ENCODE data around the gene SSNA1.

The SSNA1 gene

DNA sequence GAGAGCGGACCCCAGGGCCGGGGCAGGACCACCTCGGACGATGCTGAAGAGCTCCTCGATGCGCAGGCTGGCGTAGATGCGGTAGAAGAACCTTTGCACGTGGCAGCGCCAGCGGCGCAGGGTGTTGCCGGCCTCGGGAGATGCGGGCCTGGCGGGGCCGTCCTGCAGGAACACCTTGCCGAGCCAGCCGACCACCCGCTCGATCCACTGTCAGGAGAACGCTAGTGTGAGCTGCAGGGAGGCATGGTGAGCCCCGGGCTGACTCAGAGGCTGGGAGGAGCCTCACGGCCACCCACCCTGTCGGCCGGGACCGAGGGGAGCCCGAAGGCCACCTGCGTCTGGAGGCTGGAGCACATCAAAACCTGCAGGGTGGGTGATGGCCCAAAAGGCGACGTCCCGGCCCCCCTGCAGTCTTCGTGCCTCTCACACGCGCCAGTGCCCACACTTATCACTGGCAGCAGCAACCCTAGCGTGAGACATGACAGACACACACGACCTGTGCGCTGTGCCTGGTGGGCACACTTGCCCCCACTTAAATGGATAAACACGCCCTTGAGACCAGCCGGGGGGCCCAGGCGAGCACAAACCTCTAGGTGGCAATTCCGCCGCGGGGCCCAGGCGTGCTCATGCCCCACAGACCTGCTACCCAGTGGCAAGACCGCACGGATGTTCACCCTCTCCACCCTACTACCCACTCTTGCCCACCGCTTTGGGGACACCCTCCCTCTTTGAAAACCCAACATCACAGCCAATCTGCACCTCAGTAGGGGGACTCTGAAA lies 3.4 kb upstream of the SSNA1 start:
- DNase-seq = no peak

GRCh38 chr9:137185921-137186320 lies 2.6 kb upstream of the SSNA1 start:
- DNase-seq = no peak

- no peak for DNase-seq
Measured at GRCh38 chr9:137186385-137186784, 2.1 kb upstream of the SSNA1 start.

DNA sequence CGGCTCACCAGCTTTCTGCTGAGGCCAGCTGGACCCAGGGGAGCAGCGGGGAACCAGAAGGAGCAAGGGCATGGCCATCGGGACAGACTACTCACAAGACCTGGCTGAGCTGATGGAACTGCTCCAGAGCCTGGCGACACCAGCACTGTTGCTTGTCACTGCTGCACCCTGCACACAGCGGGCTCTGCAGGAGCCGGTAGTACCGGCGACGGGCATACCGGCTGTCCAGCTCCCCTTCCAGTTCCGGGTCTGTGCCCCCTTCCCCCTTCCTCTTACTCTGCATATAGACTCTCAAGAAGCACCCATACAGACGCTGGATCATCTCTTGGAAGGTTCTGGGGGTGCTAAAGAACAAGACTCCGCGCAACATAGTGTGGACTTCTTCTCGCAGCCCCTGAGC lies 1.1 kb upstream of the SSNA1 start:
- no peak for DNase-seq

DNA sequence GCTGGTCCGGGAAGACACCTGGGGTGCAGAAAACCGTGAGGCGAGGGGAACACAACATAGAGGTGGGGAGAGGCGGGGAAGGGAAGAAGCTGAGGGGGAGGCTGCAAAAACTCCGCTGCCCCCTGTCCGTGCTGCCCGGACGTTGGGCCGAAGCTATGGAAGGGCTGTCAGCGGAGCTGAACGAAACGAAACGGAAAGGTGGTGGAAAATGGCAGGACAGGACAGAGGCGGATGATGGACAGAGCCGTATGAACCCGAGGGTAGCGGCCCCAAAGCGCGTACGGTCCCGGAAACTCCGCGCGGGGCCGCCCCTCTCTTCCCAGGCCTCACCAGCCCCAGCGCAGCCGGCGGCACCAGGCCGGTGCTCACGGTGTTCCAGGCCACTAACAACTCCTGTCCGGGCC lies 388 bp upstream of the SSNA1 start:
- DNase-seq = no peak

DNA sequence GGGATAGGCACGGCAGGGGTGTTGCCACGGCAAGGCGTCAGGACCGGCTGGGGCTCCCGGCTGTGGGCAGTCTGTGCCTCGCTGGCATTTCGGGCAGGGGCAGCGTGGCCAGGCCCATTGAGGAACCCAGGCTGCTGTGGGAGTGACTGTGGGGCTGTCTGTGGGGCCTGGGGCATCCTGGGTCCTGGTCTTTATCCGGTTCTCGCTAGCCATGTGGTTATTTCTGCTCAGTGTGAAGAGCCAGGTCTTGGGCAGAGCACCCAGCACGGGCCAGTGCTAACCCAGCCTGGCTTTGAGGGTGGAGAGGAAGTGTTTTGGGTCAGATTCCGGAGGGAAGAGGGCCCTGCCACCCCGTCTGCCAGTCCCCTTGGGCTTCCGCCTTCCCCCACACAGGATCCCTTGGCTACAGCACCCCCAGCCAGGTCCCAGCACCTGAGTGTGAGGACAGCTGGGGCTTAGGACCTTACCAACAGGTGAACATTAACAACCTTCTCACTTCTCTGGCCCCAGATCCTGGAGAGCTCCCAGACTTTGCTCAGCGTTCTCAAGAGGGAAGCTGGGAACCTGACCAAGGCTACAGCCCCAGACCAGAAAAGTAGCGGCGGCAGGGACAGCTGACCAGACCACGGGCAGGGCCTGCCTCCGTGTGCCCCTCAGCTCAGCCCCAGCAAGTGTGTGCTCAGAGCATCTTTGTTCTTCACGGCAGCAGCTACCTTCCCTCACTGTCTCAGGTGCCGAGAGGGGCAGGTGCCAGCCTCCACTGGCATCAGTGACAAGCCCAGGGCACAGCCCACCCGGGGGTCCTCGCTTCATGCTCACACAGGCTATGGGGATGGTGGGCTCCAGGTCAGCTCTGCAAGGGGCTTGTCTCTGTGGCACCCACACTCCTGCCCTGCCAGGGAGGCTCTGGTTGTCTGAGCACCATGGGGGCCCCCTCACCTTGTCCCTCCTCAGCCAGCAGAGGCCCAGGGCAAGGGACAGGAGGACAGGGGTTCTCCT lies 1.1 kb downstream of the SSNA1 start:
- no peak for DNase-seq

GRCh38 chr9:137190315-137190856 lies 1.9 kb downstream of the SSNA1 start:
- DNase-seq = no peak

DNA sequence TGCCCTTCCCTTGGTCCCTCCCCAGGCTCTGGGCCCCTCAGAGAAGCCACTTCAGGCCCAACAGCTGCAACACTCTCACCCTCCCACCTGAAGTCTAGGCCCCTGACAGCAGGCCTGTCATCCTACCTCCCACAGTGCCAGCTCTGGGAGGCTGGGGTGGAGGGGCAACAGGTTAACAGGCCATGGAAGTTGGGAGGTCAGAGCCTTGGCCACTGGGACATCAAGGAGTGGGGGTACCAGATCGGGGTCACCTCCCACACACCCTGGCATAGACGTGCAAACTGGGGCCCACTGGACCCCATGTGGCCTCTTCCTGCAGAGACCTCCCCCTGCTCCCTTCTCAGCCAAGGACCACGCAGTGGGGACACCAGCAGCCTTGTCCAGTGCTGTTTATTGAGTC lies 2.8 kb downstream of the SSNA1 start:
- DNase-seq = no peak

DNA sequence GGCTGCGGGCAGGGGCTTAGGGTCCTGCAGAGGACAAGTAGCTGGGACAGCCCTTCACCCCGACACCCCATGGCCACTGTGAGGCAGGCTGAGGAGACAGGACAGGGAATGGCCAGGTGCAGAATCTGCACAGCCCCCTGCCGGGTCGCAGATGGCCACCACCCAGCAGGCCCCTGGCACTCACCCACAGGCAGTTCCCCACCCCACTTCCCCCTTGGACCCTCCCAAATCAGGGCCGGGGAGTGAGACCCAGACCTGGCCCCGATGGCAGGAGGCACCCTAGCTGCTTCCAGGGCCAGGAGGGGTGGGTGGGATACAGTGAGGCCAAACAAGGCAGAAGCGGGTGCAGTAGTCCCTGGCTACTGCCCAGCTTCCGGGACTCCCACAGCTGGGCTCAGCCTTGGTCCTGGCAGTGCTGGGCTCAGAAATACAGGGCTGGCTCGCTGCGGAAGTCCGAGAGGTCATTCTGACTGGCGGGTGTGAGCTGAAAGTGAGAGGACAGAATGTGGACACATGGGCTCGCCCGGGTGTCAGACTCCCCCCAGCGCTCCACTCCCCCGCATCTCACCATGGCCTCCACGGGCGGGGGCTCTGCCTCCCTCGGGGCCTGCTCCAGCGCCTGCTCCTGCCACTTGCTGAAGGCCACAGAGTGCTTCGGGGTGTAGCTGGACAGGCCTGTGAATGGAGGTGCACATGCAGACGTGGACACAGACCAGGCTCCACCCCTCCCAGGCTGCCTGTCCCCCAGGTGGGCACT lies 3.4 kb downstream of the SSNA1 start:
- DNase-seq = no peak

GRCh38 chr9:137192448-137192780 lies 3.9 kb downstream of the SSNA1 start:
- no peak for DNase-seq

- no peak for DNase-seq
Measured at GRCh38 chr9:137192859-137193258, 4.4 kb downstream of the SSNA1 start.

GRCh38 chr9:137193771-137194170 lies 5.3 kb downstream of the SSNA1 start:
- DNase-seq = no peak

DNA sequence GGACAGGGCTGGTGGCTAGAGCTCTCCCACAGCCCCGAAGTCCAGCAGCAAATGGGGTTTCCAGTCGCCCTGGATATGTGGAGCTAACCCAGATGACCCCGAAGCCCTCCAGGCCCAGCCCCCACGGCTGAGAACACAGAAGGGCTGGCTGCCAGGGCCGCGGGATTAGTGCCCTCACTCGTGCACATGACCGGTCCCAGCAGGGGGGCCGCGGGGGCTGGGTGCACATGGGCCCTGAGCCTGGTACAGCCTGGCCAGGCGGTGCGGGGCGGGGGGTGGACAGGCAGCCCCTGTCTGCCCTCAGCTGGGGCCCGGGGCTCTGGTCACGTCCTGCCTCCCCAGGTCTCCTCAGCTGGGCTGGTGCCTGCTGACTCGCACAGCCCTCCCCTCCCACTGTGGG lies 5.9 kb downstream of the SSNA1 start:
- no peak for DNase-seq

DNA sequence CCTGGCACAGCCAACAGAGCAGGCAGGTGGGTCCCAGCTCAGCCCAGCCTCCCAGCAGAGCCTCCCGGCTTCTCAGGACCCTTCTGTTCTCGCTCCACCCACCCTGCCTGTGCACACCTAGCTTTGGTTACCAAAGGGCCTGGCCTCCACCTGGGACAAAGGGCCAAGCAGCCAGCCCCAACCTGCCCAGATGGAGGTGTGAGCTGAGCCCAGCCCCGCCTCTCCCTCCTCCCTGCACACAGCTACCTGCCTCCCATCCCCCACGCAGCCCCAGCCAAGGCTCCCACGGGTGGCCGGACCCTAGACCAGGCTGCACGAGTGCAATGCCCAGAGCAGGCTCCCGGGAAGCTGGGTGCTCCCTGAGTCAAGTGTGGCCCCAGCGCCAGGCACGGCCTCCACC lies 6.4 kb downstream of the SSNA1 start:
- DNase-seq = no peak

DNA sequence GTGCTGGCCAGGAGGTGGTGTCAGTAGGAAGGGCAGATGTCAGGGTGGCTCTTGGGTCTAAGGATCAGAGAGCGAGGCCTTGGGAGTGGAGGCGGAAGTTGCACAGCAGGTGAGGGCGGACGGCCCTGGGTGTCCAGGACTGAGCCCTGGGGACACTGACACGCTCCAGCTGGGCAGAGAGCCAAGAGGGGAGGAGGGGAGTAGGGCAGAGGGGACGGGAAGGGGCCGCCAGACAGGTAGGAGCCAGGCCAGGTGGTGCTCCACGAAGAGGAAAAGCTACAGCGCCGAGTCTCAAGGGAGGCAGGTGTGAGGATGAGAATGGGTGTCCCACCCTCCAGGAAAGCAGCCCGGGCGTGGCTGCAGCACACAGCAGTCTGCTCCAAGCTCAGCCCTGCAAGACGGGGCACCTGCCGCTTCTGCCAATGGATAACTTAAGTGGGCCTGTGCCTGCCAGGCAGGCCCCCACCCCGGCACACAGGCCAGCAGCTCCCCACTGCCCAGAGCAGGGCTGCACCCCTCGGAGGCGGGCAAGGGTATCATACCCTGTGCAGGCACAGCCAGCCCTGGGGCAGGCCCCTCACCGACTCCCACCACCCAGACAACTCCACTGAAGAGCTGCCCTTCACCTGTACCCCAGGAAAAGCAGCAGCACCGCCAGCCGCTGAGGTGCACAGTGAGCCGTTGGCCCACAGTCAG lies 7.2 kb downstream of the SSNA1 start:
- no peak for DNase-seq

DNA sequence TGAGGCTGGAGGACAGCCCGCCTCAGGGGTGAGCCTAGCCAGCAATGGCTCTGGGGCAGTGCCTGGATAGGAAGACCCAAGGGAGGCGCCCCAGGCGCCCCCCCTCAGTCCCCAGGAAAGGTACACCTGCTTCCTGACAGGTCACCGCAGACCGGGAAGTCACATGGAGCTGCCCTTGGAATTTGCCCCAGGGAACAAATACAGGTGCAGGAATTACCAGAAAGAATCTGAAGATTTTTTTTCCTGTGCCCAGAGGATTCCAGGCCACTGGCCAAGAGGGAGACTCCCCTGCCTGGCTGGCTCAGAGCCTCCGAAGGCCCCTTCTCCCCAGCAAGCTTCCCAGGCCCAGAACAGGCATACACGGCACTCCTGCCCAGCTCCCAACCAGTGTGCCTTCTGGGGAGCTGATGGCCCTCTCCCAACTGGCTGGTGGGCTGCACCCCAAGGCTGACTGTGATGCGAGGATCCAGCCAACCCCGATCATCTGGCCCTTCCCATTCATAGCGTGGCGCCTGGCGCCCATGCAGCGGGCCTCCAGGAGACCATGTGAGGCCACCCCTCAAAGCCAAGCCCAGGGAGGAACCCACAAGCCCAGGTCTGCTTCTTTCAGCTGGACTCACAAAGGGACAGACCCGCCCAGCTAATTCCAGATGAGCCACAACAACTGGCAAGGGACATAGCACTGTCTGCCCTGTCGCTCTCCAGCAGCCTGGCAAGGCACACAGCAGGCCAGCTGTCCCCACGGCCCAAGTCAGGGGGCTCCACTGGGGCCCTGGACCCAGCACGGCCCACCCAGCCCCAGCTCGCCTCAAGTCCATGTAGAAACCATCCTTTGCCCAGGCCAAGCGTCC lies 9.8 kb downstream of the SSNA1 start:
- DNase-seq = no peak

- DNase-seq = no peak
Measured at GRCh38 chr9:137198902-137199283, 10.4 kb downstream of the SSNA1 start.

DNA sequence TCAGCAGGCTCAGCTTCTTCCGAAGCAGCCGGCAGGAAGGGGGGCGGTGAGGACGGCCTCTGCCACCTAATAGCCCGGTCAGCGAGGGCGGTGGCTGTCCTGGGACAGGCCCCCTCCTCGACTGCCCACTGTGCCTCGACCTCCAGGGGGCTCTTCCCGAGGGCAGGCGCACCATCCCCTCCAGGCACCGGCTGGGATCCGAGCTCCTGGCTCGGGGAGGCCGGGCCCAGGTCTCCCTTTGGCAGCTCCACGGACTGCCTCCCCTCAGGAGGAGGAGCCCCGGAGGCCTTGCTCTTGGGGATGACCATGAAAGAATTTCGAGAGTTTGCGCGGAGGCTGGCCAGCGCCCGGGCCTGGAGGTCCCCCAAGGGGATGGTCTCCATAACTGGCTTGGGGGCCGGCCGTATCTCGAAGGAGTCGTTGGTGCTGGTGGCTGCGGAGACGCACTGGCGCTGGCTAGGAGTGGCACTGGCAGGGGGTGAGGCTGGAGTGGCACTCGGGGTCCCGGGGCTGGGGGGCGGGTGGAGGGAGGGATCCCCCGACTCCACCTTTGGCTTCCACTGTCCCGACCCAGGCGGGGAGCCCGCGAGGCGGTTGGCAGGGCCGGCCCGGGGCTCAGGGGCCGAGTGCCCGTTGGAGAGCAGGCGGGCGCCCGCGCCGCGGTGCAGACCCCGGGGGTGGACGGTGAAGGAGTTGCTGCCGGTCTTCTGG lies 11.1 kb downstream of the SSNA1 start:
- no peak for DNase-seq

DNA sequence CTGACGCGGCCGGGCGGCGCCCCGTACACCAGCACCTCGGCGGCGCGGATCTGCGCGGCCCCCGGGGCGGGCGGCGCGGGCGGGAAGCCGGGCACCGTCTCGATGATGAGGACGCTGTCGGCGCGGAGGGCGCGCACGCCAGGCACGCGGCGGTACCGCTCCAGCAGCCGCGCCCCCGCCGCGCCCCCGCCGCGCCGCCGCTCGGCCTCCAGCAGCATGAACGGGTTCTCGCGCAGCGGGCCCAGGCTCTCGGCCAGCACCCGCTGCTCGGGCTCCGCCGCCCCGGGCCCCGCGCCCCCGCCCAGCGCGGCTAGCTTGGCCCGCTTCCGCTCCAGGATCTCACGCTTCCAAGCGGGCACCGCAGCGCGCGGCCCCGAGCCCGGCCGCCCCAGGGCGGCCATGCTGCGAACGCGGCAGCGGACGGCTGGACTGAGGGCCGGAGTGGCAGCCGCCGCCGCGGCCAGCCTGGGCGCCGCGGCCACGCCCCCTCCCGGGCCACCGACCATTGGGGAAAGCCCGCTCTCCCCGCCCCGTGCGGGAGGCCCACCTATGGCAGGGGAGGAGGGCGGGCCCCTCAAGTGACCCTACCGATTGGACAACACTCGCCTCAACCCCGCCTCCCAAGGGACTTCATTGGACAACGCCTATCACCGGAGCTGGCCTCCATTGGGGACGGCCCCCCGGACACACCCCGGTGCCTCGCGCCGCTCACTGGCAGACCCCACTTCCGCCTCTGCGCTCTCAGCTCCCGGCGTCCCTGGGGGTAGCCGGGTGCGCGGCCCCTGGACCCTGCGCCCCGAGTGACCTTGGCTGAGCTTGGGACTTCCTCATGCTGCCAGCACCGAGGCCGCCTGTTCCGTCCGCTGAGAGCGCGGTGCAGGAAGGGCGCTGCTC lies 12.1 kb downstream of the SSNA1 start, which contains the start of gene TPRN:
Gene TPRN, minus strand, starts transcription at position 431 of the 894 bp plus-strand sequence. Its CDS starts 30 bp downstream, at position 401.
- peak; percentile 96 to 97 for DNase-seq

Data from NCI-H446 (cell line).